Nephron (organoid): Measurements from ENCODE around the gene POU2AF1.
A peak's percentile ranks its signal among the peaks of the same experiment; 100 is the strongest.

Experiments used
- H3K27ac Mint-ChIP-seq, 3 experiments: 2 replicates each; pipeline ENCODE4 v1.8.0; 2020; ENCODE audit warnings: mixed read lengths in 3 of 3, mild to moderate bottlenecking in 2 of 3, moderate library complexity in 1 of 3
- H3K27me3 Mint-ChIP-seq: 2 replicates; pipeline ENCODE4 v1.8.0; 2021; ENCODE audit warnings: low read depth, mild to moderate bottlenecking, moderate library complexity, mixed read lengths
- H3K36me3 Mint-ChIP-seq: 2 replicates; pipeline ENCODE4 v1.8.0; 2020; ENCODE audit warnings: low read depth, mixed read lengths
- H3K4me1 Mint-ChIP-seq: 2 replicates; pipeline ENCODE4 v1.8.0; 2020; ENCODE audit warnings: mixed read lengths
- H3K4me3 Mint-ChIP-seq, 3 experiments: 2 replicates each; pipeline ENCODE4 v1.8.0; 2020; ENCODE audit warnings: mild to moderate bottlenecking in 3 of 3, mixed read lengths in 3 of 3, moderate library complexity in 2 of 3
- H3K9me3 Mint-ChIP-seq: 2 replicates; pipeline ENCODE4 v1.8.0; 2020; ENCODE audit warnings: mixed read lengths
- TF ChIP-seq, protein P1 (sequence below), 3 experiments: fragments of 200-600 bp; sonication (generic); IDR thresholded peaks; one replicate each; pipeline ENCODE4 v1.5.0; 2021; ENCODE audit warnings: antibody characterized with exemption in 3 of 3; ENCODE audit not compliant: unreplicated experiment in 3 of 3

Gene POU2AF1

DNA sequence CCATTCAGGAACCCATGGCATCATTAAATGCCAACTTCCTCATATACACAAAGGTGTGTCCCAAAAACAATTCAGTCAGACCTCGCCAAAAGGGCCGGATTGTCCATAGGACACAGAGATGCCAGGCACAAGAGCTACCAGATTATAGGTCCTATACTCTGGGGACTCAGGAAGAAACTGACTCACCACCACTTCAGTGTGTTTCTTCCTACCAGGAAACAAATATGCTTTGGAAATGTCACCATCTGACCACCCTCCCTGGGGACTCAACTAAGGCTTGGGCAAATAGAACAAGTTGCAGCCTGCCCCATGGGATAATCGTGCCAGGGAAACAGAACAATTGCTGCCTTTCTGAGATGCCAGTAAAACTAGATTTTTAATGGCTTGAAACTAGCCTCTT, 69.0 kb downstream of the POU2AF1 start:
- H3K9me3 Mint-ChIP-seq: peaks cover 11% of the 10 kb centered on the region
- no peak overlapping the region for H3K4me3 Mint-ChIP-seq
- H3K27ac Mint-ChIP-seq: no peak overlapping the region
- H3K27me3 Mint-ChIP-seq: peaks cover 15% of the 10 kb centered on the region
- no peaks in the 10 kb centered on the region for H3K36me3 Mint-ChIP-seq
- peaks cover 42% of the 10 kb centered on the region for H3K4me1 Mint-ChIP-seq
- TF ChIP-seq, protein P1, sequence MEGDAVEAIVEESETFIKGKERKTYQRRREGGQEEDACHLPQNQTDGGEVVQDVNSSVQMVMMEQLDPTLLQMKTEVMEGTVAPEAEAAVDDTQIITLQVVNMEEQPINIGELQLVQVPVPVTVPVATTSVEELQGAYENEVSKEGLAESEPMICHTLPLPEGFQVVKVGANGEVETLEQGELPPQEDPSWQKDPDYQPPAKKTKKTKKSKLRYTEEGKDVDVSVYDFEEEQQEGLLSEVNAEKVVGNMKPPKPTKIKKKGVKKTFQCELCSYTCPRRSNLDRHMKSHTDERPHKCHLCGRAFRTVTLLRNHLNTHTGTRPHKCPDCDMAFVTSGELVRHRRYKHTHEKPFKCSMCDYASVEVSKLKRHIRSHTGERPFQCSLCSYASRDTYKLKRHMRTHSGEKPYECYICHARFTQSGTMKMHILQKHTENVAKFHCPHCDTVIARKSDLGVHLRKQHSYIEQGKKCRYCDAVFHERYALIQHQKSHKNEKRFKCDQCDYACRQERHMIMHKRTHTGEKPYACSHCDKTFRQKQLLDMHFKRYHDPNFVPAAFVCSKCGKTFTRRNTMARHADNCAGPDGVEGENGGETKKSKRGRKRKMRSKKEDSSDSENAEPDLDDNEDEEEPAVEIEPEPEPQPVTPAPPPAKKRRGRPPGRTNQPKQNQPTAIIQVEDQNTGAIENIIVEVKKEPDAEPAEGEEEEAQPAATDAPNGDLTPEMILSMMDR (IDR thresholded peaks at IDR 0.05; ENCODE audit: unreplicated experiment in 3 of 3): no peak

DNA sequence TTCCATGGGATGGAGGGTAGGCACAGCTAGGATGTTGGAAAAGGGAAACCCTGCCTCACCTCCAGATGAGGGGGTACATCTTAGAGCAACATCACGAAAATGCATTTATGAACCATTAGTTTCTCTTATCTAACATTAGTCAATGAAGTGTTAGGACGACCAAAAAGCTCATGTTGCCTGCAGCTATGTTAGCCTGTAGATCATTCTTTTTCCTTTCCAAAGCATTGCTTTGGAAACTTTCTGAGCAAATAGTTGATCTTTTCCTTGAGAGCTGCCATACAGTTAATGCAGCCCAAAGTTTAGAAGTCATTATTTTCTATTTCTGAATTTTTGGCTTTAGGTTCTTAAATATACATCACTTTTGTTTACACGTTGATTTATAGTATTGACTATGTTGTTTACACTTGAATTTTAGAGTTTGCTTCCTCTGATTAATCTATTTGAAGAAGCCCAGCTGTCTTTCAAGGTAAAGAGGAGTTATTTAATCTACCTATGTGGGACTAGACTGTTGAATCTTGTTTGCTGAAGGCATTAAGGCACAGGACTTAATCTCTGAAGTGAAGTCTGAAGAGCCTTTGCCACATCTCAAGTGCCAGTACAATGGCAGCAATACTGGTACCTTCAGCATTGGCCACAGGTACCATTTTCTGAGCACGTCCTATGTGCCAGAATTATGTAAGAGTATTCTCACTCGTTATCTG, 69.7 kb downstream of the POU2AF1 start:
- peaks cover 7% of the 10 kb centered on the region for H3K9me3 Mint-ChIP-seq
- peaks cover 15% of the 10 kb centered on the region for H3K27me3 Mint-ChIP-seq
- no peak overlapping the region for H3K4me3 Mint-ChIP-seq
- TF ChIP-seq, protein P1 (IDR thresholded peaks at IDR 0.05; ENCODE audit: unreplicated experiment in 3 of 3): no peak
- no peak overlapping the region for H3K27ac Mint-ChIP-seq
- peaks cover 47% of the 10 kb centered on the region for H3K4me1 Mint-ChIP-seq
- no peaks in the 10 kb centered on the region for H3K36me3 Mint-ChIP-seq

DNA sequence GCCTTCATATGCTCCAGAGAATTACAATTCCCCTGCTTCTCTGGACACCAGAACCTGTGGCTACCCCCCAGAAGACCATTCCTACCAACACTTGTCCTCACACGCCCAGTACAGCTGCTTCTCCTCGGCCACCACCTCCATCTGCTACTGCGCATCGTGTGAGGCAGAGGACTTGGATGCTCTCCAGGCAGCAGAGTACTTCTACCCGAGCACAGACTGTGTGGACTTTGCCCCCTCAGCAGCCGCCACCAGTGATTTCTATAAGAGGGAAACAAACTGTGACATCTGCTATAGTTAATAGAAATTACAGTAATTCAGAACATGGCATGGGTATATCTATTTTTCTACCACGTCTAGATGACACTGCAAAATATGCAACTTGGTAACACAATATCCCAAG, 70.9 kb downstream of the POU2AF1 start:
- H3K36me3 Mint-ChIP-seq: no peaks in the 10 kb centered on the region
- peak overlapping the region in 2 of 3 experiments; percentile 44 to 89 for H3K27ac Mint-ChIP-seq
- H3K27me3 Mint-ChIP-seq: peaks cover 15% of the 10 kb centered on the region
- peaks cover 4% of the 10 kb centered on the region for H3K9me3 Mint-ChIP-seq
- TF ChIP-seq, protein P1 (IDR thresholded peaks at IDR 0.05; ENCODE audit: unreplicated experiment in 3 of 3): no peak
- H3K4me3 Mint-ChIP-seq: peak overlapping the region in 1 of 3 experiments; percentile 16
- peaks cover 50% of the 10 kb centered on the region for H3K4me1 Mint-ChIP-seq

GRCh38 chr11:111307472-111308108, 71.5 kb downstream of the POU2AF1 start:
- TF ChIP-seq, protein P1 (IDR thresholded peaks at IDR 0.05; ENCODE audit: unreplicated experiment in 3 of 3): no peak
- Mint-ChIP-seq H3K4me1 (peaks cover 52% of the 10 kb centered on the region), H3K4me3 (peak overlapping the region in 1 of 3 experiments; percentile 16), H3K27me3 (peaks cover 15% of the 10 kb centered on the region), H3K36me3 (no peaks in the 10 kb centered on the region), H3K9me3 (no peaks in the 10 kb centered on the region), H3K27ac (peak overlapping the region in 2 of 3 experiments; percentile 44 to 89)

- Mint-ChIP-seq H3K9me3 (no peaks in the 10 kb centered on the region), H3K4me3 (no peak overlapping the region), H3K27me3 (peaks cover 15% of the 10 kb centered on the region), H3K4me1 (peaks cover 57% of the 10 kb centered on the region), H3K27ac (peak overlapping the region in 1 of 3 experiments; percentile 8), H3K36me3 (no peaks in the 10 kb centered on the region)
- TF ChIP-seq, protein P1 (IDR thresholded peaks at IDR 0.05; ENCODE audit: unreplicated experiment in 3 of 3): no peak
These were observed 72.8 kb downstream of the POU2AF1 start for GRCh38 chr11:111306321-111306720.
